Hepatocyte (in vitro differentiated cells): ENCODE results near the gene PAX7.

Source experiments
- EZH2 ChIP-seq: fragments of 200-600 bp; sonication (generic); IDR thresholded peaks from 2 replicates; pipeline ENCODE4 v1.6.1; 2016; ENCODE audit warnings: antibody characterized with exemption, mild to moderate bottlenecking, borderline replicate concordance
- TF ChIP-seq, protein P1 (sequence below): fragments of 200-600 bp; sonication (generic); IDR thresholded peaks from 2 replicates; pipeline ENCODE4 v1.5.1; 2016; ENCODE audit warnings: antibody characterized with exemption, mild to moderate bottlenecking; ENCODE audit not compliant: poor library complexity

DNA sequence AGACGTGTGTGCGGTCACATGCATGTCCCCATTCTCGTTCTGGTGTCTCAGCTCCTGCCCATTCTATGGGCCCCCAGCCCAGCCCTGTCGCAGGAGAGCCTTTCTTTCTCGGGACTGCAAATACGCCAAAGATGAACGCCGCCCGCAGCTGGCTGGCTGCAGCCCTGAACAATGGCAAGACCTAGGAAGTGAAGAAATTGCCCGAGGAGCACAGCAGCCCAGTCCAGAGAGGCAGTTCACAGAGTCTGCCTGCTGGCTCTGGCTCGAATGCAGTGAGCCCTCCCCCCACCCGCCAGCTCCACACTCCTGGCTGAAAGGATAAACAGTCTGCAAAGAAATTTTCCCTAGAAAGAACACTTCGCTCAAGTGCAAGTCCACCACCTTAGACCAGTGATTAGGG, 23.3 kb downstream of the PAX7 start:
- TF ChIP-seq, protein P1, sequence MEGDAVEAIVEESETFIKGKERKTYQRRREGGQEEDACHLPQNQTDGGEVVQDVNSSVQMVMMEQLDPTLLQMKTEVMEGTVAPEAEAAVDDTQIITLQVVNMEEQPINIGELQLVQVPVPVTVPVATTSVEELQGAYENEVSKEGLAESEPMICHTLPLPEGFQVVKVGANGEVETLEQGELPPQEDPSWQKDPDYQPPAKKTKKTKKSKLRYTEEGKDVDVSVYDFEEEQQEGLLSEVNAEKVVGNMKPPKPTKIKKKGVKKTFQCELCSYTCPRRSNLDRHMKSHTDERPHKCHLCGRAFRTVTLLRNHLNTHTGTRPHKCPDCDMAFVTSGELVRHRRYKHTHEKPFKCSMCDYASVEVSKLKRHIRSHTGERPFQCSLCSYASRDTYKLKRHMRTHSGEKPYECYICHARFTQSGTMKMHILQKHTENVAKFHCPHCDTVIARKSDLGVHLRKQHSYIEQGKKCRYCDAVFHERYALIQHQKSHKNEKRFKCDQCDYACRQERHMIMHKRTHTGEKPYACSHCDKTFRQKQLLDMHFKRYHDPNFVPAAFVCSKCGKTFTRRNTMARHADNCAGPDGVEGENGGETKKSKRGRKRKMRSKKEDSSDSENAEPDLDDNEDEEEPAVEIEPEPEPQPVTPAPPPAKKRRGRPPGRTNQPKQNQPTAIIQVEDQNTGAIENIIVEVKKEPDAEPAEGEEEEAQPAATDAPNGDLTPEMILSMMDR = no peak
- no peak for TF ChIP-seq EZH2
